HG03460 (cell line): ENCODE measurements around the gene HPSE2.

Experiments
- ATAC-seq: cut with Tn5 transposase; IDR thresholded peaks from one replicate; pipeline ENCODE4 v1.9.1; 2021; ENCODE audit not compliant: unreplicated experiment

The HPSE2 gene

GRCh38 chr10:98445200-98445812 is 790.3 kb downstream of the HPSE2 start:
- ATAC-seq = no peak

DNA sequence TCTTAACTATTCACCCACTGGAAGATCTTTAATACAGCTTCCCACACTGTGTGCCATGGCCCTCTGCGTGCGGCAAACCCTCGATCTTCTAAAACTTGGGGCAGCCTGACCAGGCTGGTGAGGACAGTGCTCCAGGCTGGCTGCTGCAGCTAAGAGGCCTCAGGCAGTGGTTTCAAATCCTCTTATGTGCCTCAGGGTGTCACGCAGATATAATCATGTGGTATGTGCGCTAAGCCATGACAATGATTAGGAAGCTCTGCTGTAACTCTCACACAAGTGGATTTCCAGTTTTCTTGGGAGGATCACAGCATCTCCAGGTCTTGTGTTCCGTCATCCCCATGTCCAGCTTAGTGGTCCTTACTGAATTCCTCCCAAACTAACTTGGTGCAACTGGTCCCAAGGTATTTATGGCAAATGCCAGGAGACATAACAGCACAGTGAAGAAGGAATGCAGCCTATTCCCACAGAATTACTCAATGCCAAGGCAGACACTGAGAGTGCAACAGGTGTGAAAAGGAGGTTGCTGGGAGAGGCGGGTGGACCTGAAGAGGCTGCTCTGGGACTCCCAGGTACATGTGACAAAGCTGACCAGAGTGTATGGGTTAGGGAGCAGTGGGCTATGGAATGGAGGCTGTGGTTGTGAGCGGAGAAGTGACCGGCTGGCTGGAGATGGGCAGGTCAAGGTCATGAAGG is 791.2 kb downstream of the HPSE2 start:
- no peak for ATAC-seq

- ATAC-seq = no peak
These were observed 796.9 kb downstream of the HPSE2 start for GRCh38 chr10:98438715-98439114.

DNA sequence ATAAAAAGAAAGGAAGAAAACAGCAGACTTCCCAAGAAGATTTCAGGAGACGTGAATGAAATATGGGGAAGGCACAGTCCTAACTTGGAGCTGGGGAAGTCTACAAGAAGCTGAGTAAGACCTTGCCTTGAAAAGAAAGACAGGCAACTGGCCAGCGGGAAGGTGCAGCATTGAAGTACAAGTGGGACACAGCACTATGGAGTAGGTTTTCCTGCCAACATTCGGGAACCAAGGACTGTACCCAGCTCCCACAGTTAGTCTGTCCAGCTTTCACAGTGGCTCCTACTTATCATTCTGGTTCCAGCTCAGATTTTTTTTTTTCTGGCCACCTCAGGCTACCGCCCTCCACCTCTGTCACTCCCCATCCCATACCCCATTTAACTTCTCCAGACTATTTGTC is 798.9 kb downstream of the HPSE2 start:
- no peak for ATAC-seq

DNA sequence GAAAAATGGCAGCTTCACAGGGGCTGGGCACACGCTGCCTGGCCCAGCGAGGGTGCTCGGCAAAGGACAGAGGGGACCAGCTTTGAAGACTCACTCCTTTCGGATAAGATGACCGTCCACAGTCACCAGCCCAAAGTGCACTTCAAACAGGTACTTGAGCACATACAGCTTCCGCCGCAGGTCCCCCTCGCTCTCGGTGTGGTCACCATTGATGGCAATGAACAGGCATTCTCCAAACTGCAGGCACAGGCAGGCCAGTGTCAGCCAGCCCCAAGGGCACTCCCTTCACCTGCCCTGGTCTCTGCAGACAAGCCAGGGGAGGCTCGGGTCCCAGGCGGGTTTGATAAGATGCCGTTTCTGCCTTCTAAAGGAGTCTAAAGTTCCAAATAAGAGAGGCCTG is 800.5 kb downstream of the HPSE2 start:
- no peak for ATAC-seq

- no peak for ATAC-seq
These were observed 801.5 kb downstream of the HPSE2 start for GRCh38 chr10:98433881-98434732.

GRCh38 chr10:98433371-98433770 is 802.3 kb downstream of the HPSE2 start:
- ATAC-seq = no peak

DNA sequence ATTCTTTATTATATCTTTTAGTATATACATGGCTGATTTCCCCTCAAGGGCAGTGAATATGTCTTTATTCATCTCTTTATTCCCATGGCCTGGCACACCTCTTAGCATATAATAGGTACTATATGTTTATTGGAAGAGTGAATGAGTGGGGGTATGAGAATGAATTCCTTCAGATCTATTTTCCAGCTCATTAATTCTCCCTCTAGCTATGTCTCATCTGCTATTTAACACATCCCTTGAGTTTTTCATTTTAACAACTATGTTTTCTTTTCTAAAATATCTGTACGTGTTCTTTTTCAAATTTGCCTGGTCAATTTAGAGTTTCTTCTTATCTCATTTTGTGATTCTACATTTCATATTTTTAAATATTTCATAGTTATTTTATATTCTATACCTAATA is 803.3 kb downstream of the HPSE2 start:
- no peak for ATAC-seq

GRCh38 chr10:98431016-98431415 is 804.6 kb downstream of the HPSE2 start:
- ATAC-seq = no peak

DNA sequence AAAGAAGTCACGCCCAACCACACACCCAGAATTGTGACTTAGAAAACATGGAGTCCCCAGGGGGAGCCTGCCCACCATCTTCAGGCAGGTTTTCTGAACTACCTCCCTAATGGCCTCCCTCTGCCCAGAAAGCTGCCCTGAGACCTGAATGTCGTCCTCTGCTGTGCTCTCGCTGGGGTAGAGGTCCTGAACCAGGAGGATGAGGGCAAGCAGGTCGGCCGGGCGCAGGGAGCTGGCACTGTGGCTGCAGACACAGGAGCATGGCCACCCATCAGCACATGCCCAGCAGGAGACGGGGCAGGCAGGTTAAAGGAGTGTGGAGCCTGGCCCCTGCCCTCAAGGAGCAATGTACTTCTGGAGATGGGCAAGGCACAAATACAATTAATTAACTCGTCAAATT is 805.2 kb downstream of the HPSE2 start:
- ATAC-seq = no peak

DNA sequence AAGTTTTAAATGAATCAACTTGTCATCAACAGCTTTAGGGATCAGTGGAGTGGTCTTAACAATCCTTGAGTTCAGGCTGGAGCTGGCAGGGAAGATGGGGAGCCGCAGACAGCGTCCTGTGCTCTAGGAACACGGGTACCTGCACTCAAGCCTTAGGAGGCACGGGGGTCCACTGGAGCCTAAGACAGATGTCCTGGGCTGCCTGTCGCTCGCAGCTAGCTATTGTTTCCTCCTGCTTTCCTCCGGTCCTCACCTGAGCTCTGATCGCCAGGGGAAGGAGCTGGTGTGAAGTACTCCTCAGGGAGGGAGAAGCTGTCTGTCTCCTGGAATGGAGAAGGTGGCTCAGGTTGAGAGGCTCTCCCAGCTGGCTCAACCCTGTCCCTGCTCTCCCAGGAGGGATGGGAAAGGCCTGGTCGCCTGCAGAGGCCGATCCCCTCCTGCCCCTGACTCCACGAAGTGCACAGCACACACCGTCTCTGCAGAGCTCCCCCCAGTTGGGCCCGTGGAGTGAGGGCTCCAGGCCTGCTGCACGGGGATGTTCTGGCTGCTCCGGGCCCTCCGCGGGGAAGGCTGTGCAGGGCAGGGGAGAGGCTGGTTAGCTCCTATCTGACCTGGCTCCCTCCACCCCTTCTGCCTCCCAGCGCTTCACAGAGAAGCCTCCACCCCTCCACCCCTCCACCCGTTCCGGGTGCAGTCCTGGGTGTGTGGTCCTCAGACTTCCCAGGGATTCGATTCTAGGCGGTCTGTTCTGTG is 806.2 kb downstream of the HPSE2 start:
- no peak for ATAC-seq

DNA sequence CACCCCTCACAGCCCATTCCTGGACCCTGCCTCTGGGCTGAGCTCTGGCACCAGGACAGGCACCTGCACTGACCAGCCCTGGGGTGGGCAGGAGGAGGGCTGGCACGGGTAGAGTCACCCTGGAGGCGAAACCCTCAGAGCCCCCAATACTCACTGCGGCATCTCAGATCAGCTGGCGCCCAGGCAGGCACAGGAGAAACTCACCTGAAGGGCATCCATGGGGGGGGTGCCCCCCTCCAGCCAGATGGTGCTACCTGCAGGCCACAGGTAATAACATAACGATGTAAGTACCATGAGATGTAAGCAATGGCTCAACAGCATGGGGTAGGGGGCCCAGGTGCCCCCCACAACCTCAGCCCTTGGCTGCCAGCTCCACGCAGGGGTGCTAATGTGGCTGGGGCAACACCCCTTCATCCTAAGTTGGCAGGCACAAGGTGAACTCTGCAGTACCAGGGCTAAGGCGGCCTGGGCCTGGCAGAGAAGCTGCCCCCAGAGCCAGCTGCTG is 808.6 kb downstream of the HPSE2 start:
- no peak for ATAC-seq

DNA sequence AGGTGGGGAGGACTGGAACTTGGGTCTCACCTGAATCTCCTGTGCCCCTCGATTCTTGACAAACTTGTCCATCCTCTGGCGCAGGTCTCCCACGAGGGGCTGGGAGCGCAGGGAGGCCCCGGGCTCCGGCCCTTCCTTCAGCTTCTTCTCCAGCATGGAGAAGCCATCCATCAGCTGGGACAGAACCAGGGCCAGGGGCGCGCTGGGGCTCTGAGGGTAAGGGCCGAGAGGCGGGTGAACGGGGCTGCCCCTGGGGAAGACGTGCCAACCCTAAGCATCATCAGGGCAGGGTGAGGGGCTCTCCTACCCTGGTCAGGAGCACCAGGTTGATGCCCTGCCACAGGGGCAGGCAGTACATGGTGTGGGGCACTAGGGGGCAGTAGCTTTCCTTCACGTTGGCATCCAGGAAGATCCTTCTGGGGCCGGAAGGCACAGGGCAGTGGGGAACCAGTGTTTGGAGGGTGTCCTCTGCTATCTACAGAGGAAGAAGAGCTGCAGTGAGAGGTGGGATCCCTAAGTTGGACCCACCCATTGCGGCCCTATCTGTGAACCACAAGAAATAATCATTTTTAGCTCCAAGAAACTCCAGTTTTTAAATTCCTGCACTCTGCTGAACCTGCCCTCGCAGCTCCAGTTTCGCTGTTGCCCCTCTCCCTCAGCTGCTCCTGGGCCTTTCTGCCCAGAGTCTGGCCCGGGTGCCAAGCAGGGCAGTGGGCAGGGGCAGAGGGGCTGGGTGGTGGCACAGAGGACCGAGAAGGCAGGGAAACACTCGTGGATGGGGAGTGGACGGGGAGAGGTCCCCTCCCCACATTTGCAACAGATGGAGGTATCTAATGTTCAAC is 809.9 kb downstream of the HPSE2 start:
- ATAC-seq = peak; percentile 77

DNA sequence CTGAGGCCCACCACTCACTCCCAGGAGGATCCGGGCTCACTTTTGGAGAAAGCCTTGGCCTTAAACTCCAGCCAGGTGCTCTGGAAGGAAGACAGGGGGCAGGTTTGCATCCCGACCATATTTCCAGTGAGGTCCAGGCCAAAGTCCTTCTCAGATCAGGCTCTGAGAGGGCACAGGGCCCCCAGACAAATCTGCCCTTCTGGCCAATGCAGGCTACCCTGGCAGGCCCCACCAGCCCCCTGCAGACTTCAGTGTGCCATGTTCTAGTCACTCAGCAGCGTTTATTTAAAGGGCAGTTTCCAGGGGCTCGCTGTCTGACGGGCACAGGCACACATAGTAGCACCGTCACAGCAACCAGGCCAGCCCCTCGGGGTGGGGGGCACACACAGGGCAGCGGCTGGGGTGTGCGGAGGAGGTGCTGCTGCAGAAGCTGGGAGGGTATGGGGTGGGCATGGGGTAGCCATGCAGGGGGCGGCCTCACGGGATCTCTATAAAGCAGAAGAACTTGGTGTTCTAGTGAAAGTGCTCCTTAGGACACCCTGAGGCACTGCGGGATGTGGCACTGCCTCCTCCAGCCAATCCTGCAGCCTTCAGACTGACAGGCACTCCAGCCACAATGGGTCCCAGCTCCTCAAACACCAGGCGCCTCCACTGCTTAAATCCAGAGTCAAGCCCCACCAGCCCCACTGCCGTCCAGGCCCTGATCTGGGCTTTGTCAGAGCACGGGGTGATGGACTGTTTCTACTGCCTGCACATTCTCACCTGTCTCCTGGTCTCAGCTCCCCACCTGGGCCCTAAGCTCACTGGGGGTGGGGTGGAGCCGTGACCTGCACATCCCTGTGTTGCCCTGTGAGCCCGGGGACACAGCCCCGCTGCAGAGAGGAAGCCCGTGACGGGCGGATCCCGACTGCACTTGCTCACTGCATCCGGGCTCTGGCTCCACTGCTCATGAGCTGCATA is 811.1 kb downstream of the HPSE2 start:
- ATAC-seq = no peak

DNA sequence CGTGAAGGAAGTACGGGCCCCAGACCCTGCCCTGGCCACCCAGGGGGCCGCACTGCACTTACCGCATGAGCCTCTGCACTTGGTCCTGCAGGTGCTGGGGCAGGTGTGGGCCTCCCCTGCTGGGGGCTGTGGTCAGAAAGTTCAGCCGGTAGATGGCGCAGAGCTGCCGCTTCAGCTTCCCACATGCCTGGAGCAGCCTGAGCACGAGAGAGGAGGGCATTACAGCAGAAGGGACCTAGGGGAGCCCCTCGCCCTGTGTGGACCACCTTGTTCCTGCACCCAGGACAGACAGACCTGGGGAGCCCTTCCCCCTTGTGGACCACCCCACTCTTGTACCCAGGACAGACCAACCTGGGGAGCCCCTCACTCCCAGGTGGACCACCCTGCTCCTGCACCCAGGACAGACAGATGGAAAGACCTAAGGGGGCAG is 811.9 kb downstream of the HPSE2 start:
- ATAC-seq = no peak

GRCh38 chr10:98422182-98422581 is 813.5 kb downstream of the HPSE2 start:
- no peak for ATAC-seq

GRCh38 chr10:98420786-98421185 is 814.9 kb downstream of the HPSE2 start:
- no peak for ATAC-seq

DNA sequence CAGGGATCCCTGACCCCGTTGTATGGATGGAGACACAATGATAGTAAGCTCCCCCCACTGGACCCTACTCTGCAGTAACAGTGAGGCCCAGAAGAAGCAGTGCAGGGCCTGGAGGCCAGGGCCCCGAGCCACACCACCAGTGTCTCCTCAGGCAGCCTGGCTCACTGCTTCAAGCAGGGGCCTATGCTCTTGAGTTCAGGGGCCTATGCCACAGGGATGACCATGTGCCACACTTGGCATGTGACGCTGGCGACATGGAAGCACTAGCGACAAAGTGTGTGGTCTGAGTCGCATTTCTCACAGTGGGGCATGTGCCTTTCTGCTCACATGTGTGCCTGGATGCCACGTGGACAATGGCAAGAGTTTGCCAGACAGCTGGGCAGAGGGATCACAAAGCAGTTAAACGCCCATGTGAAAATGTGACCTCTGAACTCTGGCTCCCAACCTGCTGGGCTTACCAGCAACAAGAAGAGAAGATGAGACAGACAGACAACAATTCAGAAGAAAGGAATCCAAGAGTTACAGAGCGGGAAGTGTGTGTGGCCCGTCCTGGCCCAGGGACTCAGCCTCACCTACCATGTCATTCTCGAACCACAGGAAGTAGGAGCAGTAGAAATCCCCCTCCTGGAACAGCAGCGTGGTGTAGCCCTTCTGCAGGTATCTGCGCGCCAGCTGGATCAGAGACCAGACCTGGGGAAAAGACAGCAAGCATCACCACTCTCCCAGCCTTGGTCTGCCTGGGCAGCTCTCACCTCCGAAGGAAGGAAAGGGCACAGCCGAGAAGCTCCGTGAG is 816.0 kb downstream of the HPSE2 start:
- ATAC-seq = no peak
